G401 (cell line): ENCODE measurements around the gene CD9. TPM values are rescaled to one million over a fixed set of nuclear protein-coding genes. Genes with fewer than 3 reads are reported as not detected.
A peak's percentile ranks its signal among the peaks of the same experiment; 100 is the strongest.

Experiments
- DNase-seq: peaks from one replicate; pipeline ENCODE4 v3.0.0-alpha.2; 2015; ENCODE audit warnings: low spot score
- in situ Hi-C: cut with HindIII; loops from 2 replicates; pipeline ENCODE4 v1.10.0; 2016; ENCODE audit warnings: low sequenced_read_pairs, mixed read lengths
- total RNA-seq: library from RNA; depleted of rRNA; stranded (reverse); fragments of >200 nt; shearing (Covaris generic); gene quantifications from 2 replicates; pipeline ENCODE4 v1.2.3, GENCODE V29; 2014

Gene CD9
- total RNA-seq, 1 experiment from 2014 or later, result 46.6 TPM

DNA sequence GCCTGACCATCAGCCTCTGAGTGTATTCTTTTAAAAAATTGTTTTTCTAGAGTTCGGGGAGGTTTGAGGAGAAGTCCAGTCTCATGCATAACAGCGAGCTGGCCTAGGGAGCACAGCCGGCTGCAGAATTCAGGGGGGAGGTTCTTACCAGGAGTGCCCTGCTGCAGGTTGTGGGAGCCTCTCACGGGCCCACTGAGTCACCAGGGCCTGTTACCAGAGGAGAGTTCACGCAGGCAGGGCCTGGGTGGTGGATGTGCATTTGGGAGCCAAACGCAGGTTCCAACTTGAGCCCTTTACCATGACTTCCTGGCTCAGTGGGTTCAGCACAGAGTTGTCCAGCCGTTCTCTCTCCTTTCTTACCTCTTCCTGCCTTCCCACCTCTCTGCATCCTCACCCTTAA is 14.4 kb downstream of the CD9 start:
- in situ Hi-C loops, result no loop called here
- no peak for DNase-seq

DNA sequence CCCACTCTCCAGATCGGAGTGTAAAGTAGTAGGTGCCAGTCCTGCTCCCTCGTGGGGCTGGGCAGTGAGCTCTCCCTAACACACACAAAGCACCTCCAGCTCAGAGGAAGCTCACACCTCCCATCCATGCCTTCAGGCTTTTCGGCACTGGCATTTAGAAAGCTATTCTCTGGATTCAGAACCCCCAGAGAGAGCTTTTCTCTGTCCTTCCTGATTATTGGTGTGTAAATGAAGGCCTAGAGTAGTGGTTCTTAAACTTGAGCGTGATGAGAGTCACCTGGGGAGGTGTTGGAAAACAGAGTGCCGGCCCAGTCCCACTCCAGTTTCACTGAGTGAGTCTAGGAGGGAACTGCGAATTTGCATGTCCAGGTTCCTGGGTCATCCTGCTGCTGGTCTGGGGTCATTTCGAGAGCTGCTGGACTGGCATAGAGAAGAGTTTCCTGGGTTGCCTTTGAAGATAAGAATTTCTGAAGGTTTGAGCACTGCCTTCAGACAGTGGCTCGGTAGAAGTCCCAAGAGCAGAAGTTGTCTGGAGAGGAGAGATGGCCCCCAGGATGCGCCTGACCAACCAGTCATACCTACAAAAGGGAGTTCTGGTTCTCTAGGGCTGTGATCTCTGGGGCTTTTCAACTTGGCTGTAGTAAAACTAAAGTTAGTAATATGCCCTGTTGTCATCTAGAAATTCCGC is 15.1 kb downstream of the CD9 start:
- DNase-seq, result no peak
- in situ Hi-C loops, result no loop called here

DNA sequence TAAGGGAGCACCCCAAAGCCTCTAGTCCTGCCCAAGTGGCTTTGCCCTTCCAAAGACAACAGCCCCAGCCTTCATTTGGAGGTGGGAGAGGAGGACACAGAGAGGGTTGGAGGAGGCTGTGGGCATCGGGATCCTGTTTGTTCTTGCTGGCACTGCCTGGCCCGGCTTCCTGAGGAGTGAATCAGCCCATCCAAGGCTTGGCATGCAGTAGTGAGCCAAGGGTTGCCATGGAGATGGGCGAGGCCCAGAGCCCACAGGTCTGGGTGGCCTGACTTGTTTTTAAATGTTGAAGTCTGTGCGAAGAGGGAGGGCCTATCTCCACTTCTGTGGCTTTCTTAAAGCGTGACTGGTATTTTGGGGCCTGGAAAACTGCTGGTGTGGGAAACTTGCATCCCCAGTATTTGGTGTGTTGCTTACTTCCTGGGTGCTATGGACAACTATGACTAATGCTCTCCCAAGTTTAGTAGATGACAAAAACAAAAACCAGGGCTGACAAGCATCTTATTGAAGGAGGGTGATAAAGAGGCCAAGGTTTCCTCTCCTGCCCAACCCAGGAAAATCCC is 15.8 kb downstream of the CD9 start:
- no peak for DNase-seq
- in situ Hi-C loops, result no loop called here

DNA sequence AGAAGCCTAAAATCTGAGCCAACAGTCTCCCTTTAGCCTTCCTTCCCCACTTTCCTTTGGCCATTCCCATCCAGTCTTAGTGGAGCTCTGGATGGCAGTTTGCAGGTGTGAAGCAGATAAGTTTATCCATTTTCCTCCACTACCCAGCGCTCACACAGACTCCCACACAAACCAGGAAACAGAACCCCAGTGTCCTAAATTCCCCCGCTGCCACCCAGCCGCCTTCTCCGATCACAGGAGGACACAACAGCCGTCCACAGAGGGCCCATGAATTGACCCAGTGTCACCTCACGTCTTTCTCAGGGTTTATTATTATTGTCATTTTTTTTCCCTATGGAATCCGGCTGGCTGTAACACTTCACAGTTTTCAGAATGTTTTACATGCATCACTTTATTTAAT is 16.4 kb downstream of the CD9 start:
- in situ Hi-C loops, result no loop called here

GRCh38 chr12:6218347-6218925 is 18.2 kb downstream of the CD9 start:
- in situ Hi-C loops, result no loop called here
- DNase-seq, result no peak

More for the DNA sequence above, 16.4 kb downstream of the CD9 start:
- DNase-seq, result no peak

DNA sequence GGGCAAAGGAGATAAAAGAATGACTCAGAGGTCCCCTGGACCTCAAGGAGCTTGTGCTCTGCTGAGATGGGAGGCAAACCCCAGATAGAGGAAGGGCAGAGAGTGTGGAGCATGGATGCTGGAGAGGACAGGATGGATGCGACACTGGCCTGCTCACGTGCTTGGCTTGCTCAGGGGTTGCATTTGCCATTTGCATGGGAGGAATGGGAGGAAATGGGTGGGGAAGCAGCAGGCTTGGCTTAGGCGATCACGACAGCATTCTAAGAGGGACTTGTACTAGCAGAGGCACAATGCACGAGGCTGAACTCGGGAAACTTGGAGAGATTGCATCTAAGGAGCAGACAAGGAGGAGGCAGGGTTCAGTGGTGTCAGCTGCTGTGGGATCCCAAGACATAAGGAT is 19.8 kb downstream of the CD9 start:
- in situ Hi-C loops, result no loop called here
- DNase-seq, result no peak

GRCh38 chr12:6221146-6221545 is 20.9 kb downstream of the CD9 start:
- no peak for DNase-seq
- in situ Hi-C loops, result no loop called here

- in situ Hi-C loops, result no loop called here
- DNase-seq, result no peak
These were observed 22.0 kb downstream of the CD9 start for GRCh38 chr12:6222078-6222654.

- DNase-seq, result no peak
- in situ Hi-C loops, result no loop called here
These were observed 23.3 kb downstream of the CD9 start for GRCh38 chr12:6223545-6223944.

DNA sequence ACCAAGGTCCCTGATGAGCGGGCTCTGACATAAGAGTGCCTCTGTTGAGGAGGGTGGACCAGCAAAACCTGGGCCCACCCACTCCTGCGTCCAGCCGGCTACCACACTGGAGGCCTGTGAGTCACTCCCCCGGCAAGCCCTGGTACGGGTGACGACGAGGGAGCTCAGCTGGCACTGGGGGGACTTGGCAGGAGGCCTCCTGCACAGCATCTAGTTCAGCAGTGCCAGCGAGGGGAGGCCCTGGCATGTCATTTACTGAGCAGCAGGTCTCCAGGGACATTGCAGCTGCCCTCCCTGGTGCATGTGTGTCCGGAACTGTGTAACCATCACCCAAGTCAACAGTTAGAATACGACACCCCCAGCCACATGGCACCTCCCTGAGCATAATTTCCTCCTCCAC is 24.4 kb downstream of the CD9 start:
- DNase-seq, result no peak
- in situ Hi-C loops, result no loop called here

- no peak for DNase-seq
- in situ Hi-C loops, result no loop called here
These were observed 25.4 kb downstream of the CD9 start for GRCh38 chr12:6225630-6226001.

- in situ Hi-C loops, result no loop called here
- DNase-seq, result no peak
These were observed 25.9 kb downstream of the CD9 start for GRCh38 chr12:6226002-6226678.

- in situ Hi-C loops, result no loop called here
- DNase-seq, result no peak
These were observed 26.5 kb downstream of the CD9 start for GRCh38 chr12:6226679-6227051.

DNA sequence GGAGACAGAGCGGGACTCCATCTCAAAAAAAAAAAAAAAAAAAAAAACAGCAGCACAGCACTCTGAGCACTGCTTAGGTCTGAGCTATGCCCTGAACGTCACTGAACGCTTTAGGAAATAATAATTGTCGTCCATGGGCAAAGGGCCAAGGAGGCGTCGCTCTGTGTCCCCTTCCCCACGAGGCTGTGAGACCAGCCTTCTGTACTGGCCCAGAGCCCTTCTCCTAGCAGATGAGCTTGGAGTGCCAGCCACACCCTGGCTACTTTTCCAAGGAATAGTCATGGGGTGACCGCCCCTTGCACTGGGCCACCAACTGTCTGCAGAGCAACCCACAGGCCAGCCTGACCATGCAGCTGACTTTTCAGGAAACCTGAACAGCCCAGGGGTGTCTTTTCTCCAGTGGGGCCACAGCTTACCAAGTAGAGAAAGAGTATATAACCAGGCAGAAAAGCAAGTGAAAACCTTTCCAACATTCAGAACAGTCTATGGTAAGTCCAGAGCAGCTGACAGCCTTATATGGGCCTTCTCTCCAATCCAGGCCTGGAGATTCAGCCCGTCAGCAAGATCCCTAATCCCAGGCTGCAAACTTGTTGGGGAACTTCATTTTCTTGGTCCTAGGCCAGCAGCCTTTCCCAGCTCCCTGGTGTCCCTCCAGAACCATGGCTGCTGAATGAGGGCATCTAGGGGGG is 28.5 kb downstream of the CD9 start:
- no peak for DNase-seq
- in situ Hi-C loops, result no loop called here

GRCh38 chr12:6229224-6230218 is 29.3 kb downstream of the CD9 start:
- in situ Hi-C loops, result no loop called here

GRCh38 chr12:6230321-6231110 is 30.3 kb downstream of the CD9 start:
- DNase-seq, result peak; percentile 42
- in situ Hi-C loops, result no loop called here

More at GRCh38 chr12:6229224-6230218, 29.3 kb downstream of the CD9 start:
- DNase-seq, result no peak

GRCh38 chr12:6231359-6232268 is 31.4 kb downstream of the CD9 start:
- in situ Hi-C loops, result no loop called here
- no peak for DNase-seq
